Measurements from ENCODE around the gene YAP1. TPM values are rescaled to one million over a fixed set of nuclear protein-coding genes. Genes with fewer than 3 reads are reported as not detected.

The YAP1 gene
- total RNA-seq, 4 donors from 2014 or later: 168 to 230 (median 194) TPM

DNA sequence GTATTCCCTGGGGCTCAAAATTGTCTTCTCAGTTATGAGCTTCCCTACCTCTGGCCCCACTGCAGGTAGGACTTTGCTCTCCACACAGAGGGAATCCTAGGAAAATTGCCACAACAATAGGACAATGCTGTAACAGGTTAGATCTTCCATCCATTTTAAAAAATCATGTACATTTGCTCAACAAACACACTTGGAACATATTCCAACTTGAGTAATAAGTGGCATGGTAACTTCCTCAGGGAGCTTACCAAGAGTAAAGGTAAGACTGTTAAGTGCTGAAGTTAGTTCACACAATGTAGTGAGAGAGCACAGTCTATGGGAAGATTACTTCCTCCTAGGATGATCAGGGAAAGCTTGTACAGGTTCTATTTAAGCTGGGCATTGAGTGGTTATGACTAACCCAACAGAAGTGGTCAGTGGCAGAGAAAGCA is 128.2 kb downstream of the YAP1 start:
- no peak overlapping the region for H3K27ac ChIP-seq
- peaks cover 0 to 3% of the 10 kb centered on the region in 2 donors for H3K4me1 ChIP-seq
- H3K4me3 ChIP-seq: no peak overlapping the region
- no peaks in the 10 kb centered on the region for H3K9me3 ChIP-seq
- H3K36me3 ChIP-seq: no peaks in the 10 kb centered on the region
- DNase-seq: no peak
- TF ChIP-seq POLR2A (IDR thresholded peaks at IDR 0.05) (no peak), CTCF (IDR thresholded peaks at IDR 0.05) (no peak)
- no peaks in the 10 kb centered on the region for H3K27me3 ChIP-seq
- intact Hi-C loops (cut with DNase I; ENCODE audit: low total_unique reads): no loop called here

- intact Hi-C loops (cut with DNase I; ENCODE audit: low total_unique reads): no loop called here
- no peaks in the 10 kb centered on the region for H3K9me3 ChIP-seq
- no peak overlapping the region for H3K27ac ChIP-seq
- H3K36me3 ChIP-seq: no peaks in the 10 kb centered on the region
- H3K27me3 ChIP-seq: no peaks in the 10 kb centered on the region
- H3K4me1 ChIP-seq: peaks cover 0 to 3% of the 10 kb centered on the region in 2 donors
- no peak overlapping the region for H3K4me3 ChIP-seq
- no peak for DNase-seq
- TF ChIP-seq CTCF (IDR thresholded peaks at IDR 0.05): no peak
- no peak for TF ChIP-seq POLR2A (IDR thresholded peaks at IDR 0.05)
Measured at GRCh38 chr11:102239448-102239847, 129.2 kb downstream of the YAP1 start.

DNA sequence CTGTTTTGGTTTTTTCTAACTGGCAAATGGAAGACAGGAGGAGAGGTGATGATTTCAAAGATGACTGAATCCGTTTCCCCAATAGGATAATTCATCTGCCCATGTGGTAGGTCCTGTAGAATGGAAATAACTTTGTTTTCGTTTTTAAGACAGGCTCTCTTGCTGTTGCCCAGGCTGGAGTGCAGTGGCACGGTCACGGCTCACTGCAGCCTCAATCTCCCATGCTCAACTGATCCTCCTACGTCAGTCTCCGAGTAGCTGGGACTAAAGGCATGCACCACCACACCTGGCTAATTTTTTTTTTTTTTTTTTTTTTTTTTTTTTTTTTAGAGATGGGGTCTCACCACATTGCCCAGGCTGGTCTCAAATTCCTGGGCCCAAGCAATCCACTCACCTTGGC is 129.7 kb downstream of the YAP1 start:
- intact Hi-C loops (cut with DNase I; ENCODE audit: low total_unique reads): no loop called here
- Histone ChIP-seq H3K36me3 (no peaks in the 10 kb centered on the region), H3K4me3 (no peak overlapping the region), H3K27ac (no peak overlapping the region), H3K9me3 (no peaks in the 10 kb centered on the region), H3K4me1 (peaks cover 0 to 3% of the 10 kb centered on the region in 2 donors), H3K27me3 (no peaks in the 10 kb centered on the region)
- TF ChIP-seq CTCF (IDR thresholded peaks at IDR 0.05) (no peak), POLR2A (IDR thresholded peaks at IDR 0.05) (no peak)
- DNase-seq: no peak

GRCh38 chr11:102240502-102240901 is 130.3 kb downstream of the YAP1 start:
- TF ChIP-seq CTCF (IDR thresholded peaks at IDR 0.05): no peak
- no peak for TF ChIP-seq POLR2A (IDR thresholded peaks at IDR 0.05)
- H3K27me3 ChIP-seq: no peaks in the 10 kb centered on the region
- H3K9me3 ChIP-seq: no peaks in the 10 kb centered on the region
- no peak for DNase-seq
- no peak overlapping the region for H3K27ac ChIP-seq
- H3K36me3 ChIP-seq: no peaks in the 10 kb centered on the region
- peaks cover 0 to 1% of the 10 kb centered on the region in 2 donors for H3K4me1 ChIP-seq
- H3K4me3 ChIP-seq: no peak overlapping the region
- intact Hi-C loops (cut with DNase I; ENCODE audit: low total_unique reads): no loop called here

GRCh38 chr11:102241026-102241425 is 130.8 kb downstream of the YAP1 start:
- Histone ChIP-seq H3K36me3 (no peaks in the 10 kb centered on the region), H3K27ac (no peak overlapping the region), H3K9me3 (no peaks in the 10 kb centered on the region), H3K4me1 (no peaks in the 10 kb centered on the region), H3K27me3 (no peaks in the 10 kb centered on the region), H3K4me3 (no peak overlapping the region)
- no peak for TF ChIP-seq POLR2A (IDR thresholded peaks at IDR 0.05)
- TF ChIP-seq CTCF (IDR thresholded peaks at IDR 0.05): no peak
- no peak for DNase-seq
- intact Hi-C loops (cut with DNase I; ENCODE audit: low total_unique reads): no loop called here

Measured in uterus (tissue), 4 donors.